IMR-90 (cell line): ENCODE data around the gene PODXL2. TPM values are rescaled to one million over a fixed set of nuclear protein-coding genes. Genes with fewer than 3 reads are reported as not detected.

Experiments used
- ATAC-seq: fragments of 200-7000 bp; cut with Tn5 transposase; 2 replicates; pipeline ENCODE4 v1.9.1; 2020; ENCODE audit warnings: low read depth, mild to moderate bottlenecking, moderate library complexity
- BruUV-seq: library from RNA; stranded (reverse); fragments of 400-500 nt; replicated peaks from 2 replicates; lab custom pipeline; 2021; lab: Mats Ljungman, UMichigan
- CTCF ChIA-PET: fragments of 300-600 bp; formaldehyde crosslinking; extraction: SDS; loops from one replicate; lab custom pipeline; 2021; ENCODE audit warnings: antibody characterized with exemption; lab: Yijun Ruan, JAX
- POLR2A ChIA-PET: fragments of 300-600 bp; sonication (Branson Sonifier 250); formaldehyde crosslinking; loops from one replicate; lab custom pipeline; 2022; ENCODE audit warnings: antibody characterized with exemption; ENCODE audit not compliant: unreplicated experiment; lab: Charles Lee
- DNase-seq: peaks from one replicate; pipeline ENCODE4 v3.0.0; 2013
- H2AFZ ChIP-seq: replicated peaks from 2 replicates; pipeline ENCODE3; 2013; ENCODE audit warnings: low read length, mild to moderate bottlenecking; ENCODE audit not compliant: poor library complexity
- H2AK5ac ChIP-seq: 2 replicates; pipeline ENCODE4 v1.6.1; 2013; ENCODE audit warnings: low read depth, low read length, inconsistent platforms
- H2AK9ac ChIP-seq: replicated peaks from 2 replicates; pipeline ENCODE3; 2013; ENCODE audit warnings: mild to moderate bottlenecking, low read depth, low read length, moderate library complexity; ENCODE audit not compliant: poor library complexity
- H2BK120ac ChIP-seq: 2 replicates; pipeline ENCODE4 v1.6.1; 2013; ENCODE audit warnings: low read depth, low read length, inconsistent platforms
- H2BK15ac ChIP-seq: 3 replicates; pipeline ENCODE4 v1.6.1; 2013; ENCODE audit warnings: low read depth, low read length, inconsistent platforms
- H2BK20ac ChIP-seq: 2 replicates; pipeline ENCODE4 v1.6.1; 2013; ENCODE audit warnings: low read depth, mild to moderate bottlenecking, inconsistent platforms, low read length, moderate library complexity
- H2BK5ac ChIP-seq: 2 replicates; pipeline ENCODE4 v1.6.1; 2013; ENCODE audit warnings: mild to moderate bottlenecking, low read depth, low read length, inconsistent platforms; ENCODE audit not compliant: poor library complexity, severe bottlenecking
- H3K14ac ChIP-seq: replicated peaks from 2 replicates; pipeline ENCODE4 v1.6.1; 2013; ENCODE audit warnings: low read depth, low read length, inconsistent platforms
- H3K18ac ChIP-seq: 2 replicates; pipeline ENCODE4 v1.6.1; 2013; ENCODE audit warnings: low read depth, low read length, control low read depth
- H3K23ac ChIP-seq: 2 replicates; pipeline ENCODE4 v1.6.1; 2013; ENCODE audit warnings: low read depth, low read length, inconsistent platforms
- H3K27ac ChIP-seq: 2 replicates; pipeline ENCODE4 v1.5.1; 2013; ENCODE audit warnings: mild to moderate bottlenecking, control low read depth, low read length; ENCODE audit not compliant: insufficient read depth
- H3K27me3 ChIP-seq: 2 replicates; pipeline ENCODE4 v1.6.1; 2013; ENCODE audit warnings: low read length; ENCODE audit not compliant: control insufficient read depth, insufficient read depth
- H3K36me3 ChIP-seq: 2 replicates; pipeline ENCODE4 v1.6.1; 2013; ENCODE audit warnings: low read length, mixed read lengths; ENCODE audit not compliant: control insufficient read depth, insufficient read depth
- H3K4ac ChIP-seq: 2 replicates; pipeline ENCODE4 v1.6.1; 2013; ENCODE audit warnings: low read depth, low read length, inconsistent platforms
- H3K4me1 ChIP-seq: 2 replicates; pipeline ENCODE4 v1.6.1; 2013; ENCODE audit warnings: low read length, mixed read lengths; ENCODE audit not compliant: control insufficient read depth, insufficient read depth
- H3K4me2 ChIP-seq: 2 replicates; pipeline ENCODE4 v1.6.1; 2013; ENCODE audit warnings: low read depth, mild to moderate bottlenecking, control low read depth, low read length, moderate library complexity
- H3K4me3 ChIP-seq: 2 replicates; pipeline ENCODE4 v1.5.1; 2013; ENCODE audit warnings: low read depth, mild to moderate bottlenecking, control low read depth, low read length, moderate library complexity; ENCODE audit not compliant: insufficient read depth
- H3K56ac ChIP-seq: 2 replicates; pipeline ENCODE4 v1.6.1; 2013; ENCODE audit warnings: low read length, inconsistent platforms; ENCODE audit not compliant: insufficient read depth; ENCODE audit errors: extremely low read depth
- H3K79me1 ChIP-seq, 2 experiments: 2 replicates each; pipeline ENCODE4 v1.6.1; 2013; ENCODE audit warnings: low read length in 2 of 2, inconsistent platforms in 1 of 2, low read depth in 1 of 2
- H3K9ac ChIP-seq: 2 replicates; pipeline ENCODE4 v1.6.1; 2013; ENCODE audit warnings: low read depth, low read length, control low read depth
- H3K9me1 ChIP-seq: 2 replicates; pipeline ENCODE4 v1.6.1; 2013; ENCODE audit warnings: low read length, inconsistent platforms; ENCODE audit not compliant: insufficient read depth
- H3K9me3 ChIP-seq: 2 replicates; pipeline ENCODE4 v1.6.1; 2013; ENCODE audit warnings: low read length; ENCODE audit not compliant: control insufficient read depth, insufficient read depth
- H4K20me1 ChIP-seq: 2 replicates; pipeline ENCODE4 v1.6.1; 2013; ENCODE audit warnings: low read length, inconsistent platforms; ENCODE audit not compliant: insufficient read depth
- H4K5ac ChIP-seq: 2 replicates; pipeline ENCODE4 v1.6.1; 2013; ENCODE audit warnings: mild to moderate bottlenecking, low read depth, low read length, control low read depth
- H4K8ac ChIP-seq, 2 experiments: 2 replicates each; pipeline ENCODE4 v1.6.1; 2013; ENCODE audit warnings: low read depth in 2 of 2, low read length in 2 of 2, control low read depth in 1 of 2, inconsistent platforms in 1 of 2
- H4K91ac ChIP-seq: 2 replicates; pipeline ENCODE4 v1.6.1; 2013; ENCODE audit warnings: low read depth, low read length, inconsistent platforms; ENCODE audit not compliant: insufficient read depth
- BHLHE40 ChIP-seq: fragments of 150-350 bp; IDR thresholded peaks from 2 replicates; pipeline ENCODE4 v1.6.1; 2016; ENCODE audit warnings: mild to moderate bottlenecking, low read depth, low read length
- CEBPB ChIP-seq: IDR thresholded peaks from 2 replicates; pipeline ENCODE4 v1.6.1; 2012; ENCODE audit warnings: low read depth, low read length, improper control_type of control experiment
- CHD1 ChIP-seq: IDR thresholded peaks from 2 replicates; pipeline ENCODE4 v1.6.1; 2012; ENCODE audit warnings: low read depth, low read length, improper control_type of control experiment
- FOS ChIP-seq: fragments of 150-350 bp; IDR thresholded peaks from 2 replicates; pipeline ENCODE4 v1.6.1; 2016; ENCODE audit warnings: low read depth, low read length
- POLR2A ChIP-seq: IDR thresholded peaks from 2 replicates; pipeline ENCODE4 v1.6.1; 2012; ENCODE audit warnings: mild to moderate bottlenecking, low read depth, low read length
- RCOR1 ChIP-seq: IDR thresholded peaks from 2 replicates; pipeline ENCODE4 v1.6.1; 2012; ENCODE audit warnings: mild to moderate bottlenecking, low read length, improper control_type of control experiment; ENCODE audit not compliant: insufficient replicate concordance
- RFX5 ChIP-seq: IDR thresholded peaks from 2 replicates; pipeline ENCODE4 v1.8.0; 2012; ENCODE audit warnings: low read depth, mild to moderate bottlenecking, low read length, moderate library complexity
- WGBS, 2 experiments: methylation state at CpG; one replicate each; pipeline versions ENCODE4 v1.1.5 to v1.1.7; 2013; ENCODE audit warnings: missing lambda C conversion rate in 2 of 2; ENCODE audit not compliant: insufficient read length in 1 of 2; ENCODE audit errors: extremely low coverage in 2 of 2; 5-methylcytosine and 5-hydroxymethylcytosine counted together
- dilution Hi-C: fragments of 300-500 bp; cut with HindIII; formaldehyde crosslinking; loops from one replicate; pipeline ENCODE4 v1.14.3; 2018; ENCODE audit warnings: low sequenced_read_pairs; ENCODE audit not compliant: unreplicated experiment
- in situ Hi-C: fragments of 300-500 bp; cut with MboI; formaldehyde crosslinking; loops from 3 replicates; pipeline ENCODE4 v1.14.3; 2019; ENCODE audit warnings: low sequenced_read_pairs, inconsistent platforms, mixed read lengths
- intact Hi-C: fragments of 100-400 bp; cut with micrococcal nuclease; formaldehyde crosslinking; loops from 2 replicates; pipeline ENCODE4 v1.10.0; 2022
- polyA plus RNA-seq, 3 experiments: library from polyadenylated mRNA; depleted of rRNA; stranded (reverse); fragments of >200 nt; gene quantifications; 2 replicates each; pipeline ENCODE4 v1.2.3, GENCODE V29; 2012; ENCODE audit warnings: low replicate concordance in 1 of 3
- total RNA-seq: library from RNA; depleted of rRNA; stranded (reverse); fragments of >200 nt; gene quantifications from 2 replicates; pipeline ENCODE4 v1.2.3, GENCODE V29; 2012
- TF ChIP-seq, protein P1 (sequence below): fragments of 150-350 bp; IDR thresholded peaks from 2 replicates; pipeline ENCODE4 v1.6.1; 2017; ENCODE audit warnings: mild to moderate bottlenecking, antibody characterized with exemption, low read length, low read depth

Gene PODXL2
- total and polyA plus RNA-seq, 2 of the 4 experiments (the other 2 are of a cell fraction), result 1.6 to 5.4 TPM

DNA sequence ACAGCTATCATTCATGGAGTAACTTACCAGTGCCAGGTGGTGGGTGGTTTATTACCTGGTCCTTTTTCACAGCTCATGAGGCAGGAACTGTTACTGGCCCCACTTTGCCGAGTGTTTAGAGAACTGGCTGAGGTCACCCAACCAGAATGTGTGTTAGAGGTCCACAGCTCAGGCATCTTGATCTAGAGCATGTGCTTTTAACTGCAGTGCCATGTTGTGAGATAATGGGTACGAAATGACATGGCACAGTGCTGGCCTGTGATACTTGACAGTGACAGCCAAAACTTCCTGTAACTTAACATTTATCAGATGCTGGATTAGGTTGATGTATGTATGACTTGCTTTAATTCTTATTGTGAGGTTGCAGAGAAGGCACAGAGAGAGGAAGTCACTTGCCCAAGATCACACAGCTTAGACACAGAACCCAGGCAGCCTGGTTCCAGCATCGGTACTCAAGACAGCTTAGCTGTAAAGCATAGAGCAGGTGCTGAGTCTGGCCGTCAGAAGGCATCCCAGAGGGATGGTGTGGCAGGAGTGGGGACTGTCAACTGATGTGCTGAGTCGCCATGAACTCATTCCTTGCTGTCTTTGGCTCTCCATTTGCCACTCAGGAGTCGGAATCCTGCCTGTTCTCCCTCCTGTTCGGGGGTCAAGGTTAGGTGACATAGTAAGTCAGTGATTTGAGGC lies 21.2 kb upstream of the PODXL2 start:
- Histone ChIP-seq H2AK5ac (no peak overlapping the region), H3K79me1 (0 out of 4 replicates have a peak, but pooled peaks cover 0 to 2% of the 10 kb centered on the region in 2 experiments), H3K4ac (no peak overlapping the region), H3K18ac (no peak overlapping the region), H4K20me1 (no peaks in the 10 kb centered on the region), H3K9me3 (no peaks in the 10 kb centered on the region), H3K36me3 (peaks cover 33% of the 10 kb centered on the region), H4K91ac (no peak overlapping the region), H3K23ac (no peak overlapping the region), H3K27me3 (no peaks in the 10 kb centered on the region), H3K4me1 (peaks cover 4% of the 10 kb centered on the region; the same call in 1 of the 2 replicates), H2AK9ac (no peak overlapping the region), H3K4me3 (no peak overlapping the region), H3K27ac (no peak overlapping the region), H3K9me1 (peaks cover 4% of the 10 kb centered on the region; the same call in 1 of the 2 replicates), H2BK20ac (no peak overlapping the region), H4K8ac (no peak overlapping the region), H2BK120ac (no peak overlapping the region), H2AFZ (no peak overlapping the region), H4K5ac (no peak overlapping the region), H3K14ac (no peak overlapping the region), H2BK5ac (no peak overlapping the region), H2BK15ac (no peak overlapping the region), H3K4me2 (no peak overlapping the region), H3K9ac (no peak overlapping the region), H3K56ac (no peak overlapping the region)
- DNase-seq (no peak), ATAC-seq (no peak)
- ChIA-PET CTCF (interaction anchor here (1.0 kb wide), 1 partner anchor 43 kb away, joined by 5 read pairs; no protein-coding TSS in a partner anchor), POLR2A (no interaction called here)
- TF ChIP-seq RFX5 (no peak), CEBPB (no peak), RCOR1 (no peak), BHLHE40 (no peak), CHD1 (no peak), POLR2A (no peak), FOS (no peak)
- TF ChIP-seq, protein P1, sequence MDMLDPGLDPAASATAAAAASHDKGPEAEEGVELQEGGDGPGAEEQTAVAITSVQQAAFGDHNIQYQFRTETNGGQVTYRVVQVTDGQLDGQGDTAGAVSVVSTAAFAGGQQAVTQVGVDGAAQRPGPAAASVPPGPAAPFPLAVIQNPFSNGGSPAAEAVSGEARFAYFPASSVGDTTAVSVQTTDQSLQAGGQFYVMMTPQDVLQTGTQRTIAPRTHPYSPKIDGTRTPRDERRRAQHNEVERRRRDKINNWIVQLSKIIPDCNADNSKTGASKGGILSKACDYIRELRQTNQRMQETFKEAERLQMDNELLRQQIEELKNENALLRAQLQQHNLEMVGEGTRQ, result no peak
- 92% methylated on average over 2 of the region's 7 CpGs; no CpG with 5 or more reads in 1 of the 2 experiments for WGBS, 2 experiments
- dilution Hi-C loops (no loop called here), in situ Hi-C loops (no loop called here), intact Hi-C loops (no loop called here)
- BruUV-seq, result no TSS peak
